ENCODE measurements around the gene VWC2. TPM values are rescaled to one million over a fixed set of nuclear protein-coding genes. Genes with fewer than 3 reads are reported as not detected.

VWC2 gene
- total and polyA plus RNA-seq, 8 donors: under 0.01 to 0.04 (median 0.03) TPM; not detected in 4

- Histone ChIP-seq H3K27me3 (no peaks in the 10 kb centered on the region), H3K9me3 (no peaks in the 10 kb centered on the region), H3K4me3 (no peak overlapping the region), H3K27ac (no peak overlapping the region), H3K4me1 (no peaks in the 10 kb centered on the region), H3K36me3 (no peaks in the 10 kb centered on the region)
- ATAC-seq (no peak), DNase-seq (no peak), FAIRE-seq (no peak)
- TF ChIP-seq CTCF (IDR thresholded peaks at IDR 0.05): no peak
- intact Hi-C loops (cut with DNase I): no loop called here
- WGBS, 2 donors: 80 to 86% methylated on average over 5 of the region's 5 CpGs
Observed at GRCh38 chr7:49927631-49928030, 154.2 kb downstream of the VWC2 start.

- DNase-seq (no peak), ATAC-seq (no peak), FAIRE-seq (no peak)
- no peaks in the 10 kb centered on the region for H3K4me1 ChIP-seq
- TF ChIP-seq CTCF (IDR thresholded peaks at IDR 0.05): no peak
- intact Hi-C loops (cut with DNase I): no loop called here
- 92 to 97% methylated on average over 2 of the region's 2 CpGs for WGBS, 2 donors
- no peak overlapping the region for H3K4me3 ChIP-seq
- no peak overlapping the region for H3K27ac ChIP-seq
- no peaks in the 10 kb centered on the region for H3K27me3 ChIP-seq
- H3K36me3 ChIP-seq: no peaks in the 10 kb centered on the region
- H3K9me3 ChIP-seq: no peaks in the 10 kb centered on the region
Observed at GRCh38 chr7:49928787-49929186, 155.3 kb downstream of the VWC2 start.

GRCh38 chr7:49931627-49932026 is 158.2 kb downstream of the VWC2 start:
- no peak for TF ChIP-seq CTCF (IDR thresholded peaks at IDR 0.05)
- no peak overlapping the region for H3K27ac ChIP-seq
- WGBS, 2 donors: 71 to 72% methylated on average over 2 of the region's 2 CpGs
- no peaks in the 10 kb centered on the region for H3K27me3 ChIP-seq
- no peak overlapping the region for H3K4me3 ChIP-seq
- H3K36me3 ChIP-seq: no peaks in the 10 kb centered on the region
- no peaks in the 10 kb centered on the region for H3K9me3 ChIP-seq
- no peaks in the 10 kb centered on the region for H3K4me1 ChIP-seq
- FAIRE-seq (no peak), ATAC-seq (no peak), DNase-seq (no peak)
- intact Hi-C loops (cut with DNase I): no loop called here

- intact Hi-C loops (cut with DNase I): no loop called here
- Histone ChIP-seq H3K4me1 (no peaks in the 10 kb centered on the region), H3K9me3 (no peaks in the 10 kb centered on the region), H3K36me3 (no peaks in the 10 kb centered on the region), H3K4me3 (no peak overlapping the region), H3K27me3 (no peaks in the 10 kb centered on the region), H3K27ac (no peak overlapping the region)
- no peak for TF ChIP-seq CTCF (IDR thresholded peaks at IDR 0.05)
- ATAC-seq: no peak
- no peak for FAIRE-seq
- no peak for DNase-seq
- WGBS, 2 donors: 64 to 72% methylated on average over 2 of the region's 2 CpGs
Observed at GRCh38 chr7:49937608-49938007, 164.2 kb downstream of the VWC2 start.
